ENCODE data around the gene NUP98.

Gene NUP98

GRCh38 chr11:3810951-3811350, 13.6 kb upstream of the NUP98 start:
- peaks cover 2% of the 10 kb centered on the region for H3K4me1 ChIP-seq (ENCODE audit: control insufficient read depth, insufficient read depth, low read length)
- no peaks in the 10 kb centered on the region; the same call in 1 of the 2 replicates for H3K36me3 ChIP-seq (ENCODE audit: control insufficient read depth, insufficient read depth, low read length)
- no peaks in the 10 kb centered on the region for H3K9me3 ChIP-seq (ENCODE audit: control insufficient read depth, insufficient read depth, low read length)
- no peak overlapping the region for H3K9ac ChIP-seq (ENCODE audit: low read depth, low read length)
- H3K27ac ChIP-seq (ENCODE audit: low read depth, low read length): no peak overlapping the region
- H3K4me3 ChIP-seq (ENCODE audit: low read depth, low read length): no peak overlapping the region
- H3K27me3 ChIP-seq (ENCODE audit: control insufficient read depth, insufficient read depth, low read length): no peaks in the 10 kb centered on the region

DNA sequence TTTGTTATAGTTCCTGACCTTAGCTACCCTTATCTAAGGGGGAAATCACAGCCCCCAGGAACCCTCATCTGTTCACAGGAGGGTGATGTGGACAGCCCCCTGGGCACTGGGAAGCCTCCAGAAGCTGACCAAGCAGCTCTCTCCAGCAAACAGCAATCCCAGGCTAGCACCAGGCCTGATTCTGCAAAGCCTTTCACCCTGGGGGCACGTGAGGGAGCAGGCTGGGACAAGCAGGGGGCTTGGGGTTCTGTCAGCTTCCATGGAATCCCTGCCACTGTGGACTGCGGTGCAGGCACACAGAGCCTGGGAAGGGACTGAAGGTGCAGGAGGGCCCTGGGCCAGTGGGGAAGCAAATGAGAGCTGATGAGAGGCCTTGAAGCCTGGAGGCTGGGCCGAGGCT, 13.1 kb upstream of the NUP98 start:
- H3K27me3 ChIP-seq (ENCODE audit: control insufficient read depth, insufficient read depth, low read length): no peaks in the 10 kb centered on the region
- H3K4me1 ChIP-seq (ENCODE audit: control insufficient read depth, insufficient read depth, low read length): peaks cover 2% of the 10 kb centered on the region
- no peaks in the 10 kb centered on the region; the same call in 1 of the 2 replicates for H3K36me3 ChIP-seq (ENCODE audit: control insufficient read depth, insufficient read depth, low read length)
- no peaks in the 10 kb centered on the region for H3K9me3 ChIP-seq (ENCODE audit: control insufficient read depth, insufficient read depth, low read length)
- no peak overlapping the region for H3K9ac ChIP-seq (ENCODE audit: low read depth, low read length)
- no peak overlapping the region for H3K27ac ChIP-seq (ENCODE audit: low read depth, low read length)
- H3K4me3 ChIP-seq (ENCODE audit: low read depth, low read length): no peak overlapping the region

- H3K9ac ChIP-seq (ENCODE audit: low read depth, low read length): no peak overlapping the region
- H3K27me3 ChIP-seq (ENCODE audit: control insufficient read depth, insufficient read depth, low read length): no peaks in the 10 kb centered on the region
- no peak overlapping the region for H3K27ac ChIP-seq (ENCODE audit: low read depth, low read length)
- H3K36me3 ChIP-seq (ENCODE audit: control insufficient read depth, insufficient read depth, low read length): no peaks in the 10 kb centered on the region; the same call in 1 of the 2 replicates
- peaks cover 2% of the 10 kb centered on the region for H3K4me1 ChIP-seq (ENCODE audit: control insufficient read depth, insufficient read depth, low read length)
- H3K4me3 ChIP-seq (ENCODE audit: low read depth, low read length): no peak overlapping the region
- H3K9me3 ChIP-seq (ENCODE audit: control insufficient read depth, insufficient read depth, low read length): no peaks in the 10 kb centered on the region
Observed at GRCh38 chr11:3809624-3809928, 12.2 kb upstream of the NUP98 start.

DNA sequence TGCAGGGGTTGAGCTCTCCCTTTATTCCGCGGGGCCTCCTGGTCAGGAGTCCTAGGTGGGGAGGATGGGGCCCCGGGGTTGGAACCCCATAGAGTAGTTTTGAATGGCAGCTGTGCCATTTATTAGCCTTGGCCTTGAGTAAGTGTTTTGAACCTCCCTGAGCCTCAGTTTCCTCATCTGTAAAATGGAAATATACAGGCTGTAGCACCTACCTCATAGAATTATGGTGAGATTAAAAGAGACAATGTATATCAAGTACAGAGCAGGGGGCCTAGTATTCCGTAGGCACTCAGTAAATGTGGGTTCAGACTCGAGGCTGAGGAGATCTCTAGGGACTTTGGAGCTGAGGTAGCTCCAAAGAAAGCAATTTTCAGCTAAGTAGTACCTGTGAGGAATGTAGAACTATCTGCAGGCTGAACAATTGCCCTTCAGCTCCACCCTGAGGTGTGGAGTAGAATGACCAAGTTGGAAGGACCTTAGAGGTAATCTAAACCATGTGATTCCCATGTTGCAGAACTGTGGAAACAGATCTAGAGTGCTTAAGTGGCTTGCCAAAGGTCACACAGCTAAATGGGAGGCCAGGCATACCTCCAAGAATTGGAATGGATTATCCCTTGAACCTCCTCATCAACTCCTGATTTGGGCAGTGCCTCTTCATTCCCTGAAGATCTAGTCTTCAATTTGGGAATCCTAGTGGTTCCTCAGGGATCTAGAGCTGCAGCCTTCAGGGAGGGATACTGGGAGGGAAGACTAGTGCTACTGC, 11.7 kb upstream of the NUP98 start:
- Histone ChIP-seq H3K9me3 (ENCODE audit: control insufficient read depth, insufficient read depth, low read length) (no peaks in the 10 kb centered on the region), H3K27me3 (ENCODE audit: control insufficient read depth, insufficient read depth, low read length) (no peaks in the 10 kb centered on the region), H3K9ac (ENCODE audit: low read depth, low read length) (peak overlapping the region; percentile 58; the same call in 1 of the 2 replicates), H3K4me3 (ENCODE audit: low read depth, low read length) (peak overlapping the region; percentile 84), H3K27ac (ENCODE audit: low read depth, low read length) (peak overlapping the region; percentile 78), H3K36me3 (ENCODE audit: control insufficient read depth, insufficient read depth, low read length) (no peaks in the 10 kb centered on the region; the same call in 1 of the 2 replicates), H3K4me1 (ENCODE audit: control insufficient read depth, insufficient read depth, low read length) (peaks cover 2% of the 10 kb centered on the region)

- H3K4me3 ChIP-seq (ENCODE audit: low read depth, low read length): peak within 1 kb of the TSS; percentile 84
- H3K4me1 ChIP-seq (ENCODE audit: control insufficient read depth, insufficient read depth, low read length): peaks cover 2% of the 10 kb centered on the region
- H3K9me3 ChIP-seq (ENCODE audit: control insufficient read depth, insufficient read depth, low read length): no peaks in the 10 kb centered on the region
- H3K9ac ChIP-seq (ENCODE audit: low read depth, low read length): peak within 1 kb of the TSS; percentile 64
- peak within 1 kb of the TSS; percentile 78 for H3K27ac ChIP-seq (ENCODE audit: low read depth, low read length)
- H3K27me3 ChIP-seq (ENCODE audit: control insufficient read depth, insufficient read depth, low read length): no peaks in the 10 kb centered on the region
- no peaks in the 10 kb centered on the region; the same call in 1 of the 2 replicates for H3K36me3 ChIP-seq (ENCODE audit: control insufficient read depth, insufficient read depth, low read length)
Observed at GRCh38 chr11:3807909-3808860, 10.8 kb upstream of the NUP98 start, which contains the start of gene PGAP2. PGAP2 (plus strand) TSS chr11:3808560; CDS start chr11:3811260, 2,700 bp downstream.

DNA sequence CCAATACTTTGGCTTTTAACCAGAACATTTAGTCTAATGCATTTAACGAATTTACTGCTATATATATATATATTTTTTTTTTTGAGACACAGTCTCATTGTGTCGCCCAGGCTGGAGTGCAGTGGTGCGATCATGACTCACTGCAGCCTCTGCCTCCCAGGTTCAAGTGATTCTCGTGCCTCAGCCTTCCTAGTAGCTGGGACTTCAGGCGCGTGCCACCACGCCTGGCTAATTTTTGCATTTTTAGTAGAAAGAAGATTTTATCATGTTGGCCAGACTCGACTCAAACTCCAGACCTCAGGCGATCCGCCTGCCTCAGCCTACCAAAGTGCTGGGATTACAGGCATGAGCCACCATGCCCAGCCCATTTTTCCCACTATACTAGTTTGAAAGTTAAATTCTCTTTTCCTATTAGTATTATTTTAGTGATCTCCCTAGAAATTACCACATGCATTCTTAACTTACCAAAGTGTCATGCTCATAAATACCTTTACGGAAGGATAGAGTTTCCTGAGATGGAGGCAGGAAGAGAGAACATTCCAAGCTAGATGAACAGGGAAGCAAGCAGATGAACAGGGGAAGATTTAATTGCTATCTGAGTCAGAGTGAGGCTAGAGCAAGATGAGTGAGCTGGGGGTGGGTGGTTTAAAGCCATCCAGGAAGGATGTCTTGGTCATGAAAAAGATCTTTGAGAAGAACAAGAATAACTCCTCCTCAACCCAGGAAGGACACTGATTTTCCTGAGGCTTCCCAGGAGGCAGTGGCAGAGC, 6.6 kb upstream of the NUP98 start:
- no peaks in the 10 kb centered on the region for H3K36me3 ChIP-seq (ENCODE audit: control insufficient read depth, insufficient read depth, low read length)
- no peak overlapping the region for H3K4me3 ChIP-seq (ENCODE audit: low read depth, low read length)
- H3K4me1 ChIP-seq (ENCODE audit: control insufficient read depth, insufficient read depth, low read length): no peaks in the 10 kb centered on the region; the same call in 1 of the 2 replicates
- H3K27ac ChIP-seq (ENCODE audit: low read depth, low read length): no peak overlapping the region
- no peaks in the 10 kb centered on the region for H3K27me3 ChIP-seq (ENCODE audit: control insufficient read depth, insufficient read depth, low read length)
- no peak overlapping the region for H3K9ac ChIP-seq (ENCODE audit: low read depth, low read length)
- H3K9me3 ChIP-seq (ENCODE audit: control insufficient read depth, insufficient read depth, low read length): no peaks in the 10 kb centered on the region

- H3K9me3 ChIP-seq (ENCODE audit: control insufficient read depth, insufficient read depth, low read length): no peaks in the 10 kb centered on the region
- no peak overlapping the region for H3K4me3 ChIP-seq (ENCODE audit: low read depth, low read length)
- no peaks in the 10 kb centered on the region; the same call in 1 of the 2 replicates for H3K4me1 ChIP-seq (ENCODE audit: control insufficient read depth, insufficient read depth, low read length)
- H3K36me3 ChIP-seq (ENCODE audit: control insufficient read depth, insufficient read depth, low read length): no peaks in the 10 kb centered on the region
- no peak overlapping the region for H3K27ac ChIP-seq (ENCODE audit: low read depth, low read length)
- H3K9ac ChIP-seq (ENCODE audit: low read depth, low read length): no peak overlapping the region
- no peaks in the 10 kb centered on the region for H3K27me3 ChIP-seq (ENCODE audit: control insufficient read depth, insufficient read depth, low read length)
Observed at GRCh38 chr11:3802011-3802790, 4.8 kb upstream of the NUP98 start.

DNA sequence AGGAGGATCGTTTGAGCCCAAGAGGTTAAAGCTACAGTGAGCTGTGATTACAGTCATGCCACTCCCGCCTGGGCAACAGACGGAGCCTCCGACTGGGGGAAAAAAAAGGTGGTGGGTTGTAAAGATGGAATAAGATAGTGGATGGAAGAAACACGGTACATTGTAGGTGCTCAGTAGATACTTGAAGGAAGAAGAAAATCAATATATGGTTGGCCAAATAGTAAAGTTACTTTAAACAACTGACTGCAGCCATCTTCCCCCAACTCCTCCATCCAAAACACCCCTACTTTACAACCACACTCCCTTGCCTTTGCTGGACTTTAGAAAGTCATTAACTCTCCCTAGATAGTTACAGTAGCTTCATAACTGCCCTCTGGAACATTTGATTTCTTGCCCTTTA, 2.5 kb upstream of the NUP98 start:
- no peak overlapping the region for H3K9ac ChIP-seq (ENCODE audit: low read depth, low read length)
- peaks cover 8% of the 10 kb centered on the region; the same call in 1 of the 2 replicates for H3K36me3 ChIP-seq (ENCODE audit: control insufficient read depth, insufficient read depth, low read length)
- H3K27ac ChIP-seq (ENCODE audit: low read depth, low read length): no peak overlapping the region
- no peaks in the 10 kb centered on the region for H3K9me3 ChIP-seq (ENCODE audit: control insufficient read depth, insufficient read depth, low read length)
- H3K4me3 ChIP-seq (ENCODE audit: low read depth, low read length): no peak overlapping the region
- no peaks in the 10 kb centered on the region for H3K27me3 ChIP-seq (ENCODE audit: control insufficient read depth, insufficient read depth, low read length)
- H3K4me1 ChIP-seq (ENCODE audit: control insufficient read depth, insufficient read depth, low read length): peaks cover 7% of the 10 kb centered on the region

DNA sequence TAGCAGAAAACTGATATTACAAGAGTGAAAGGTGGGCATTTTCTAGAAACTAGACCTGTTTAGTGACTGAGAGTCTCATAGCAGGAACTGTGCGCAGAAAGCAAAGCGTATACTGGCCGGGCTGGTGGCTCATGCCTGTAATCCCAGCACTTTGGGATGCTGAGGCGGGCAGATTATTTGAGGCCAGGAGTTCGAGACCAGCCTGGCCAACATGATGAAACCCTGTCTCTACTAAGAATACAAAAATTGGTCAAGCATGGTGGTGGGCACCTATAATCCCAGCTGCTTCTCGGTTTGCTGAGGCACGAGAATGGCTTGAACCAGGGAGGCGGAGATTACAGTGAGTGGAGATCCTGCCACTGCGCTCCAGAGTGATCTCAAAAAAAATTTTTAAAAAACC, 1.8 kb upstream of the NUP98 start:
- no peaks in the 10 kb centered on the region for H3K27me3 ChIP-seq (ENCODE audit: control insufficient read depth, insufficient read depth, low read length)
- H3K9ac ChIP-seq (ENCODE audit: low read depth, low read length): no peak overlapping the region
- peaks cover 15% of the 10 kb centered on the region for H3K36me3 ChIP-seq (ENCODE audit: control insufficient read depth, insufficient read depth, low read length)
- H3K4me3 ChIP-seq (ENCODE audit: low read depth, low read length): no peak overlapping the region
- no peak overlapping the region for H3K27ac ChIP-seq (ENCODE audit: low read depth, low read length)
- no peaks in the 10 kb centered on the region for H3K9me3 ChIP-seq (ENCODE audit: control insufficient read depth, insufficient read depth, low read length)
- peaks cover 7% of the 10 kb centered on the region for H3K4me1 ChIP-seq (ENCODE audit: control insufficient read depth, insufficient read depth, low read length)

DNA sequence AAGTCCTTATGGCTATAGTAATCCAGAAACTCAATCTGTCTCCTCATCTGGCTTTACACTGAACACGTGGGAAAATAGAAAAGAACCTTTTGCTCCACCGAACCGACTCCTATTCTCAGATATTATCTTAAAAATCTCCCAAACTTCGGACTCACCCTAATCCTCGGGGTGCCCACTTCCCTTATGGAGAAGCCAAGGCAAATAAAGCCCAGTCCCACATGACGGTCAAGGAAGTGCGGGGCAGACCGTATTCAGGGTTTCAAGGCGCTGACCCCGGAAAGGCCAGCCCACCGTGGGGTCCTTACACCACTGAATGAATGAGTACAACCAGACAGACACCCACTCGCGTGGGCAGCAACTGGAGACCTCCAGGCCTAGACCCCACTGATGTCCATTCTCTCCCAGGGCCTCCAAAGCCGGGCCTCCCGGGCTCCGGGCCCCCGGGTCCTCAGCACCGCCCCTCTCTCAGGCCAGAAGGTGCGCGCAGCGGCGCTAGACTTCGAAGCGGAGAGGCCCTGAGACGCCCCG, 489 bp downstream of the NUP98 start:
- Histone ChIP-seq H3K4me3 (ENCODE audit: low read depth, low read length) (peak overlapping the region; percentile 97), H3K36me3 (ENCODE audit: control insufficient read depth, insufficient read depth, low read length) (peaks cover 34% of the 10 kb centered on the region), H3K9me3 (ENCODE audit: control insufficient read depth, insufficient read depth, low read length) (no peaks in the 10 kb centered on the region), H3K27ac (ENCODE audit: low read depth, low read length) (peak overlapping the region; percentile 96), H3K9ac (ENCODE audit: low read depth, low read length) (peak overlapping the region; percentile 91), H3K4me1 (ENCODE audit: control insufficient read depth, insufficient read depth, low read length) (peaks cover 7% of the 10 kb centered on the region), H3K27me3 (ENCODE audit: control insufficient read depth, insufficient read depth, low read length) (no peaks in the 10 kb centered on the region)

Measured in HUES48 (cell line).